HG03108 (cell line): ENCODE results near the gene TPI1.
"Not testable (repeated sequence)": the region's sequence is repeated elsewhere in the genome, so short reads cannot be mapped to it uniquely, and the experiment has no call there.

ENCODE experiments used
- ATAC-seq: cut with Tn5 transposase; IDR thresholded peaks from one replicate; pipeline ENCODE4 v1.9.1; 2021; ENCODE audit warnings: moderate library complexity; ENCODE audit not compliant: unreplicated experiment

Gene TPI1

DNA sequence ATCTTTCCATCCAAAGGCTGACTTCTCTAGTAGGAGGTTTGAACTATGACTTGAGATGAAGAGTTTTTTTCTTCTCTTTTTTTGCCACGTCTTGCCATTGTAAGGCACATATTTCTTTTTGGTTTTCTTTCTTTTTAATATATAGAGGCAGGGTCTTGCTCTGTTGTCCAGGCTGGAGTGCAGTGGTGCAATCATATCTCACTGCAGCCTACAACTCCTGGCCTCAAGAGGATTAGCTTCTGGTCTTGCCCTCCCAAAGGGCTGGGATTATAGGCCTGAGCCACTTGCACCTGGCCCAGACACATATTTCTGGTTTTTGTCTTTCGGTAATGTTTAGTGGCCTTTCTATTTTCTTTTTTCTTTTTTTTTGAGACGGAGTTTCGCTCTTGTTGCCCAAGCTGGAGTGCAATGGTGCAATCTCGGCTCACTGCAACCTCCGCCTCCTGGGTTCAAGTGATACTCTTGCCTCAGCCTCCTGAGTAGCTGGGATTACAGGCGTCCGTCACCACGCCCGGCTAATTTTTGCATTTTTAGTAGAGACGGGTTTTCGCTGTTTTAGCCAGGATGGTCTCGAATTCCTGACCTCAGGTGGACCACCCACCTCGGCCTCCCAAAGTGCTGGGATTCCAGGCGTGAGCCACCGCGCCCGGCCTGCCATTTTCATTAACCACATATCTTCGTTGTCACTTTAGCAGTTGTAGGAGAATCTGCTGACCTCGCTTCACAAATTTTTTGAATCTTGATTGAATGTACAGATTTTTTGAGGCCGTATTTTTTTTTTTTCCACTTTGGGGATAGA is 22.6 kb downstream of the TPI1 start:
- ATAC-seq = not testable (repeated sequence)

DNA sequence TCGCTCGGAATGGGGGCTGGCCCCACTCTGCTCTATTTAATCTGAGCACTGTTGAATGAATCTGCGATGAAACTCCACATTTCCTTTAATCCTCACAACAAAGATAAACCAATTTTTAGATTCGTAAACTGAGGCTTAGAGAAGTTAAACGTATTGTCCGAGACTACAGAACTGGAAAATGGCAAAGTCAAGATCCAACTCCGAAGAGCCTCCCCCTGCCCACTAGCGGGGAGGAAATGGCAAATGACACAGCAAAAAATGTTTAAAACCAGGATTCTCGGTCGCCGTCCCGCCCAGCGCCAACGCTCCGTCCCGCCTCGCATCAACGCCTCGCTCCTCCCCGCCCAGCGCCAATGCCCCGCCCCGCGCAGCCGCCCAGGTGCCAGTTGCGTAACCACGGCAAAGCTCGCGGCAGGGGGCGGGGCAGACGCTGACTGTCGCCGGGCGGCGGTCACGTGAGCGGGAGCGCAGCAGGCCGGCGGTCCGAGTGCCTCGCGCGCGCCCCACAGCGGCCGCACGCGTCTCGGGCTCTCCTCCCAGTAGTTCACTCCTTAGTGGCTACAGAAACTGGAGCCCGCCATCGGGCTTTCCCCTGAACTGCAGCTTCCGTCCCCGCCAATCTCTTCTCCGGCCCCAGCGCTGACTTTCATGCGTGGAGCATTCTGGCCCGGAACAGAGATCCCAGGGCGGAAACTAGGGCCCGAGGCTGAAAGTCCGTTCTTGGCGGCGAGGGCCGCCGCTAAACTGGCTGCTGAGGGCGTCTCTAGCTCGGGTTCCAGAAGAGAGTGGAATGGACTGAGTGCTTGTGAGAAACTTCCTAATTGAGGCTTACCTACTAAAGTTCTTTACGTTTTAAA is 23.7 kb downstream of the TPI1 start:
- peak; percentile 97 for ATAC-seq

- ATAC-seq = no peak
These were observed 24.3 kb downstream of the TPI1 start for GRCh38 chr12:6891646-6892001.

DNA sequence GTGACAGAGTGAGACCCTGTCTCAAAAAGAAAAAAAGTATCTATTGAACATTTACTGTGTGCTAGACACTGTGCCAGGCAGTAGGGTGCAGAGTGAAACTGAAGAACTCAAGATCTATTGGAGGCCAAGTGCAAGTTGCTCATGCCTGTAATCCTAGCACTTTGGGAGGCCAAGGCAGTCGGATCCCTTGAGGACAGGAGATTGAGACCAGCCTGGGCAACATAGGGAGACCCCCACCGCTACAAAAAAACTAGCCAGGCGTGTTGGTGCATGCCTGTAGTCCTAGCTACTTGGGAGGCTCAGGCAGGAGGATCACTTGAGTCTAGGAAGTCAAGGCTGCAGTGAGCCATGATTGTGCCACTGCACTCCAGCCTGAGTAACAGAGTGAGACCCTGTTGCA is 25.4 kb downstream of the TPI1 start:
- ATAC-seq = not testable (repeated sequence)

- ATAC-seq = no peak
These were observed 27.0 kb downstream of the TPI1 start for GRCh38 chr12:6894321-6894720.

DNA sequence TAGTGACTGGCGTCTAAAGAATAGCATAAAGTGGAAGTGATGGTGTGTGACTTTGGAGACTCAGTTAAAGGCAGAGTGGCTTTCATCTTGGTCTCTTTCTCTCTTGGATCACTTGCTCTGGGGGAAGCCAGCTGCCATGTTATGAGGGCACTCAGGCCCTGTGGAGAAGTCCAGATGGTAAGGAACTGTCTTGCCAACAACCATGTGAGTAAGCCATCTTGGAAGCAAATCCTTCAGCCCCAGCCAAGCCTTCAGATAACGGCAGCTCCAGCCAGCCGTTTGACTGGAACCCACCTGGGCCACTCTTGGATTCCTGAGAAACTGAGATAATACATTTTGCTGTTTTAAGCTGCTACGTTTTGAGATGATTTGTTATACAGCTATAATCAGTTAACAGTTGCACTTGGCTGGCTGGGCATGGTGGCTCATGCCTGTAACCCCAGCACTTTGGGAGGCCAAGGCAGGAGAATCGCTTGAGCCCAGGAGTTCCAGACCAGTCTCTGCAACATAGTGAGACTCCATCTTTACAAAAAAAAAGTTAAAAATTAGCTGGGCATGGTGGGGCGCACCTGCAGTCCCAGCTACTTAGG is 29.6 kb downstream of the TPI1 start:
- ATAC-seq = no peak

DNA sequence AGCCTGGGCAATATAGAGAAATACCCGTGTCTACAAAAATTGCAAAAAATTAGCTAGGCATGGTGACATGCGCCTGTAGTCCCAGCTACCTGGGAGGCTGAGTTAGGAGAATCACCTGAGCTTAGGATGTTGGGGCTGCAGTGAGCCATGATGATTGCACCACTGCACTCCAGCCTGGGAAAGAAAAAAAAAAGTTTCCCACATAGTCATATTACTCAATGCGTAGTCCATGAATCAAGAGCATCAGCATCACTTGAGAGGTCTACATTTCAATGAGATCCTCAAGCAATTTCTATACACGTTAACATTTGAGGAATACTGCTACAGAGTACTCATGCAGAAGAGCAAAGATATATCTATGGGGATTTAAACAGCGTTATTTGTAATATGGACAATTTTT is 32.1 kb downstream of the TPI1 start:
- no peak for ATAC-seq

- ATAC-seq = no peak
These were observed 32.6 kb downstream of the TPI1 start for GRCh38 chr12:6899837-6900519.

DNA sequence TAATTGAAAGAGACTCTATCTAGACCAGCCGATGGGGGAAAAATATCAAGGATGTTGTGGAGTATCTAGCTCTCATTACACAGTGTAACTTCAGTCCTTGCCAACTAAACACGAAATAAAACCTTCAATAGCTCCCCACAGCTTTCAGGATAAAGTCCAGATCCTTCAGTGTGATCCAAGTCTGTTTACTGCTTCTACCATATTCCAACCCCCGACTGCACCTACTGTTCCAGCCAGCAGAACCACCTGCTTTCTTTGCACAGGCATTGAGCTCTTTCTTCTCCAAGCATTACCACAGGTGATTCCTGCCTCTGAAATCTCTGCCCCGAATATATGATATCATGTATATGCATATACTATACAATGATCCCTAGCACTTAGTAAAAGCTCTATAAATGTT is 35.1 kb downstream of the TPI1 start:
- ATAC-seq = no peak

DNA sequence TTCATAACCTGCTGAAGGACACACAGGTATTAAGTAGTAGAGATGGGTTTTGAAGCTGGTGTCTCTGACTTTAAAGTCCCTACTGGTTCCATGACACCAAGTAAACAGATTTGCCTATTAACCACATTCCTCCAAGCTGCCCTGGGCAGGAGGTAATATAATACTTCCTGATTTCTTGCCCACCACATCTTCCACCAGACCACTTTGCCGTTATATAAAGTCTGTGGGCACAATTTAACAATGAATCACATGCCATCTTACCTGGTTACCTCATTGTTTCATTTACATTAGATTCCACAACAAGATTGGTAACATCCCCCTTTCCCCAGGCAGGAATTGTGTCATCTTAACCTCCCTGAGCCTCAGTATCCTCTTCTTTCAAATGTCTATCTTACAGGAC is 36.4 kb downstream of the TPI1 start:
- no peak for ATAC-seq

GRCh38 chr12:6904280-6905276 is 37.2 kb downstream of the TPI1 start, which contains the start of gene LRRC23:
LRRC23 (plus strand) TSS chr12:6904822; CDS start chr12:6905634, 812 bp downstream.
- ATAC-seq = peak; percentile 92

DNA sequence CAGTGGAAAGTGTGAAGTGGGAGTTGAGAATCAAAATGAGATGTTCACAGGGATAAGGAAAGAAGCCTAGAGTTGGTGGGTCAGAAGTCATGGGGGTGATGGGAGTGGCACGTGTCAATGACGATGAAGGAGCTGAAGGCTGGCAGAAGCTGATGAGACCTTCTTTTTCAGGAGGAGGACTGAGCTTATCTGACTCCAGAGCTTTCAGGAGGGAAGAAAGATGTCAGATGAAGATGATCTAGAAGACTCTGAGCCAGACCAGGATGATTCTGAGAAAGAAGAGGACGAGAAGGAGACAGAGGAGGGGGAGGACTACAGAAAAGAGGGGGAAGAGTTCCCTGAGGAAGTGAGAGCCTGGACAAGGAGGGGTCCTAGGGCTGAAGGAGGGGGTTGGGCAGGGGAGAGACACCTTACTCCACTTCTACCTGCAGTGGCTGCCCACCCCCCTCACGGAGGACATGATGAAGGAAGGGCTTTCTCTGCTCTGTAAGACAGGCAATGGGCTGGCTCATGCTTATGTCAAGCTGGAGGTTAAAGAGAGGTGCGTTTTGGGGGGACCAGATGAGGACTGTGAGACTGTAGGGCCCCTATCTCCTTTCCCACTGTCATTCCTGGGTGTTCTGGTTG is 38.2 kb downstream of the TPI1 start:
- ATAC-seq = no peak

DNA sequence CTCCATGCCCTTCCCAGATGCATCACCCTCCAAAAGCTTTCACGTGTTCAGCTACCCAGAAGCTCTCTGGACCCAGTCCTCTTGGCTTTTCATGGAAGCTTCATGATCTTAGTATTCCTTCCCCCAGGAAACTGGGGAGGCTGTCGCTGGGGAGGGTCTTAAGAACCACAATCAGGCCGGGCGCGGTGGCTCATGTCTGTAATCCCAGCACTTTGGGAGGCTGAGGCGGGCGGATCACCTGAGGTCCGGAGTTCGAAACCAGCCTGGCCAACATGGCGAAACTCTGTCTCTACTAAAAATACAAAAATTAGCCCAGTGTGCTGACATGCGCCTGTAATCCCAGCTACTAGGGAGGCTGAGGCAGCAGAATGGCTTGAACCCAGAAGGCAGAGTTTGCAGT is 40.8 kb downstream of the TPI1 start:
- ATAC-seq = not testable (repeated sequence)

DNA sequence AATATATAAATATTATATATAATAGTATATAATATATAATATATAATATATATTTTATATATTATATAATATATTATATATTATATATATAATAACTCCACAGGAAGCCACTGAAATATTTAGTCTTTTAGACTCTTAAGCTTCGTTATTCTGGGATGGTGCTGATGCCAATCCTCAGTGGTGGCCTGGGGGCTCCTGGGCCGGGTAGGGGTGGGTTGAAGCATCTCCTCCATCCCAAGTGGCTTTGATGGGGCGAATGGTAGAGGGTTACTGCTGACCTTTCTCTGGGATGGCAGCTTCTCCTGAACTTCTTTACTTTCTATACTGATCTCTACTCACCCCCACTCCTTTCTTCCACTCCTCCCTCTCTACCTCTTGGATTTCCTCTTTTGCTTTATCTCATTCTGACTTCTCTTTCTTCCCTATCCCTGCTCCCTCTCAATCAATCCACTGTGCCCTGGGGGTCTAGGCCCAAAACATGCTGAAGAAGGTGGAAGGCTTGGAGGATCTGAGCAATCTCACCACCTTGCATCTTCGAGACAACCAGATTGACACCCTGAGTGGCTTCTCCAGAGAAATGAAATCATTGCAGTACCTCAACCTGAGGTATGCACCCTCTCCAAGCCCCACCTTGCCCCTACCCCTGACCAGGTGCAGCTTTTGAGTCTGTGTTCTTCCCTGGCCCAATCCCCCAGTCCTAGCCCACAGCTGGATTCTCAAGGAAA is 42.3 kb downstream of the TPI1 start:
- no peak for ATAC-seq

- no peak for ATAC-seq
These were observed 45.0 kb downstream of the TPI1 start for GRCh38 chr12:6912164-6912935.

GRCh38 chr12:6914246-6914946 is 47.1 kb downstream of the TPI1 start, which contains the start of gene ENO2:
ENO2 (plus strand) TSS chr12:6914580; CDS start chr12:6915833, 1,253 bp downstream.
- peak; percentile 81 for ATAC-seq
